ENCODE data around the gene NUAK2.

DNA sequence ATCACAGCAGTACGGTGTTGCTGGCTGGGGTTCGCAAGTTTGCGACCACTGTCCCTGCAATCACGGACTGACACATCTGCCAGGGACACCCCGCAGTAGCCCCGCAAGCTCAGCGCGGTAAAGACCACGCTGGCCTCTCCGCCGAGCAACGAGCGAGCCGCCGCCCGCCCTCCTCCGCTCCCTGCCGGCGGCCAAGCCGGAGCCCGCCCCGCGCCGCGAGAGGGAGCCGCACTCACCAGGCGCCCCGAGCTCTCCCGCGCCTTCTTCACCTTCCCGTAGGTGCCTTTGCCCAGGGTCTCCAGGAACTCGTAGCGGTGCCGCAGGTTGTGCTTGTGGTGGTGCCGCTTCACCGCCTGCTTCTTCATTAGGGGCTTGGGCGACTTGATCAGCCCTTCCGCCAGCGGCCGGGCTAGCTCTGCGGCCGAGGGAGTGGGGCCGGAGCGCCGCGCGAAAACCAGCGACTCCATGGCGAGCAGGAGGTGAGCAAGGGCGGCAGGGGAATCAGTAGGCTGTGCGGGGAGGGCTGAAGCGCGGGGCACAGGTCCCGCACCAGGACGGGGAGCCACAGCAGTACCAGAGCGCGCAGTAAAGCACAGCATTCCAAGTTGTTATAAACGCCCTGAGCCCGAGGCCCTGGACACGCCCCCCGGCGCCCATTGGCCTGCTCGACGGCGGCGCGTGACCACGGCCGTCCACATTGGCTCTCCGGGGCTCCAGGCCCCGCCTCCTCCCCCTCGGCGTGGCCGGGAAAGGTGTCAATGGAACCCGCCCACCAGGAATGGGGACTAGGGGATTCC, at the start of gene NUAK2:
- TF ChIP-seq CTCF (IDR thresholded peaks at IDR 0.05) (peak in 1 of 3 experiments; percentile 21), POLR2A (IDR thresholded peaks at IDR 0.05) (peak; percentile 50)
